Naive thymus-derived CD4-positive, alpha-beta T cell (primary cell): ENCODE data around the gene EYS. TPM values are rescaled to one million over a fixed set of nuclear protein-coding genes. Genes with fewer than 3 reads are reported as not detected.

ENCODE experiments used
- ATAC-seq: fragments of 150-1000 bp; cut with Tn5 transposase; 2 replicates; pipeline ENCODE4 v1.10.0; 2021; ENCODE audit warnings: mild to moderate bottlenecking, moderate library complexity
- CTCF ChIA-PET: fragments of 350-600 bp; sonication (Branson Sonifier 250); formaldehyde crosslinking; loops from one replicate; lab custom pipeline; 2021; ENCODE audit warnings: antibody characterized with exemption; lab: Charles Lee
- POLR2A ChIA-PET: fragments of 350-600 bp; sonication (Branson Sonifier 250); formaldehyde crosslinking; loops from one replicate; lab custom pipeline; 2021; ENCODE audit warnings: antibody characterized with exemption, inconsistent platforms; lab: Charles Lee
- DNase-seq, 9 donors: peaks; one replicate each; pipeline versions ENCODE4 v3.0.0 to v3.0.0-alpha.2; 2020 to 2022; ENCODE audit warnings: mixed read lengths in 1 of 9
- H3K27ac ChIP-seq: one replicate; pipeline ENCODE4 v1.7.0; 2013; ENCODE audit warnings: mild to moderate bottlenecking, low read depth, low read length, moderate library complexity
- H3K27me3 ChIP-seq, 2 donors: one replicate each; pipeline ENCODE4 v1.7.0; 2013; ENCODE audit warnings: low read length in 2 of 2, mild to moderate bottlenecking in 2 of 2, moderate library complexity in 2 of 2; ENCODE audit not compliant: control insufficient read depth in 2 of 2, insufficient read depth in 2 of 2
- H3K36me3 ChIP-seq, 3 experiments: 1 replicate in 2 of 3; 2 replicates in 1 of 3; pipeline ENCODE4 v1.7.0; 2013; ENCODE audit warnings: low read length in 3 of 3, mild to moderate bottlenecking in 3 of 3, moderate library complexity in 1 of 3; ENCODE audit not compliant: insufficient read depth in 3 of 3, control insufficient read depth in 2 of 3
- H3K4me1 ChIP-seq, 2 donors: one replicate each; pipeline ENCODE4 v1.7.0; 2013; ENCODE audit warnings: low read length in 2 of 2, mild to moderate bottlenecking in 2 of 2, moderate library complexity in 1 of 2; ENCODE audit not compliant: control insufficient read depth in 2 of 2, insufficient read depth in 2 of 2
- H3K4me3 ChIP-seq: 2 replicates; pipeline ENCODE4 v1.7.0; 2013; ENCODE audit warnings: mild to moderate bottlenecking, low read length
- H3K9me3 ChIP-seq, 3 experiments: 1 replicate in 2 of 3; 2 replicates in 1 of 3; pipeline ENCODE4 v1.7.0; 2013; ENCODE audit warnings: low read length in 3 of 3; ENCODE audit not compliant: control insufficient read depth in 2 of 3
- H3K27ac Mint-ChIP-seq, 9 donors: one replicate each; pipeline ENCODE4 v1.8.0; 2020 to 2022; ENCODE audit warnings: mixed read lengths in 9 of 9, mild to moderate bottlenecking in 8 of 9, moderate library complexity in 5 of 9, inconsistent platforms in 2 of 9
- H3K27me3 Mint-ChIP-seq, 5 donors: one replicate each; pipeline ENCODE4 v1.8.0; 2021 to 2022; ENCODE audit warnings: mixed read lengths in 5 of 5, mild to moderate bottlenecking in 1 of 5
- H3K36me3 Mint-ChIP-seq, 5 donors: one replicate each; pipeline ENCODE4 v1.8.0; 2020 to 2022; ENCODE audit warnings: mixed read lengths in 5 of 5, mild to moderate bottlenecking in 3 of 5, inconsistent platforms in 1 of 5
- H3K4me1 Mint-ChIP-seq, 7 donors: one replicate each; pipeline ENCODE4 v1.8.0; 2020 to 2022; ENCODE audit warnings: mixed read lengths in 7 of 7, mild to moderate bottlenecking in 3 of 7, inconsistent platforms in 1 of 7
- H3K4me3 Mint-ChIP-seq, 10 donors: one replicate each; pipeline ENCODE4 v1.8.0; 2020 to 2022; ENCODE audit warnings: mild to moderate bottlenecking in 10 of 10, mixed read lengths in 10 of 10, moderate library complexity in 6 of 10, inconsistent platforms in 2 of 10
- H3K9me3 Mint-ChIP-seq, 11 donors: one replicate each; pipeline ENCODE4 v1.8.0; 2020 to 2022; ENCODE audit warnings: mixed read lengths in 11 of 11, mild to moderate bottlenecking in 4 of 11, inconsistent platforms in 1 of 11, moderate library complexity in 1 of 11
- intact Hi-C, 2 donors: fragments of 100-400 bp; cut with micrococcal nuclease; formaldehyde crosslinking; loops; one replicate each; pipeline ENCODE4 v1.15.1; 2023
- polyA plus RNA-seq, 2 donors: library from polyadenylated mRNA; unstranded; fragments of 300-500 nt; fragmentation: Illumina TruSeq; gene quantifications; one replicate each; pipeline ENCODE4 v1.2.3, GENCODE V29; 2021
- total RNA-seq, 6 experiments: library from RNA in 5 of 6; stranded (reverse) in 5 of 6; gene quantifications; 1 replicate in 5 of 6; 2 replicates in 1 of 6; pipeline ENCODE4 v1.2.3 and lab custom pipeline; 2021 to 2026

The EYS gene
- total and polyA plus RNA-seq, 7 experiments from 2014 or later: 0.07 to 0.21 (median 0.13) TPM; not detected in 4

GRCh38 chr6:63919556-63920110, 1787.4 kb downstream of the EYS start:
- H3K4me1 ChIP-seq: no peaks in the 10 kb centered on the region
- no peak overlapping the region for H3K4me3 Mint-ChIP-seq
- H3K9me3 ChIP-seq: no peaks in the 10 kb centered on the region
- no peaks in the 10 kb centered on the region for H3K36me3 ChIP-seq
- ATAC-seq (no peak), DNase-seq (no peak)
- H3K36me3 Mint-ChIP-seq: no peaks in the 10 kb centered on the region
- H3K27ac Mint-ChIP-seq: no peak overlapping the region
- H3K27me3 Mint-ChIP-seq: peaks cover 0 to 32% (median 4%) of the 10 kb centered on the region in 5 donors
- intact Hi-C loops: no loop called here
- no peaks in the 10 kb centered on the region for H3K4me1 Mint-ChIP-seq
- H3K27me3 ChIP-seq: no peaks in the 10 kb centered on the region
- CTCF ChIA-PET: no interaction called here
- no peak overlapping the region for H3K4me3 ChIP-seq
- POLR2A ChIA-PET: no interaction called here
- no peaks in the 10 kb centered on the region for H3K9me3 Mint-ChIP-seq
- H3K27ac ChIP-seq: no peak overlapping the region

GRCh38 chr6:63912887-63913286, 1794.1 kb downstream of the EYS start:
- Histone ChIP-seq H3K9me3 (no peaks in the 10 kb centered on the region), H3K4me3 (no peak overlapping the region), H3K4me1 (no peaks in the 10 kb centered on the region), H3K27me3 (no peaks in the 10 kb centered on the region), H3K27ac (no peak overlapping the region), H3K36me3 (no peaks in the 10 kb centered on the region)
- Mint-ChIP-seq H3K4me3 (no peak overlapping the region), H3K27me3 (peaks cover 0 to 4% (median 0%) of the 10 kb centered on the region in 5 donors), H3K9me3 (peaks cover 0 to 4% (median 0%) of the 10 kb centered on the region in 11 donors), H3K4me1 (no peaks in the 10 kb centered on the region), H3K36me3 (no peaks in the 10 kb centered on the region), H3K27ac (no peak overlapping the region)
- intact Hi-C loops: no loop called here
- CTCF ChIA-PET: no interaction called here
- DNase-seq (no peak), ATAC-seq (no peak)
- POLR2A ChIA-PET: no interaction called here

- no peak overlapping the region for H3K27ac ChIP-seq
- Mint-ChIP-seq H3K27ac (no peak overlapping the region), H3K4me3 (no peak overlapping the region), H3K9me3 (peaks cover 0 to 4% (median 0%) of the 10 kb centered on the region in 11 donors), H3K36me3 (no peaks in the 10 kb centered on the region), H3K27me3 (peaks cover 0 to 4% (median 0%) of the 10 kb centered on the region in 5 donors), H3K4me1 (no peaks in the 10 kb centered on the region)
- H3K27me3 ChIP-seq: no peaks in the 10 kb centered on the region
- H3K4me1 ChIP-seq: no peaks in the 10 kb centered on the region
- DNase-seq (no peak), ATAC-seq (no peak)
- intact Hi-C loops: no loop called here
- no peaks in the 10 kb centered on the region for H3K9me3 ChIP-seq
- H3K4me3 ChIP-seq: no peak overlapping the region
- ChIA-PET CTCF (no interaction called here), POLR2A (no interaction called here)
- H3K36me3 ChIP-seq: no peaks in the 10 kb centered on the region
Observed at GRCh38 chr6:63910863-63911551, 1796.0 kb downstream of the EYS start.

- Mint-ChIP-seq H3K36me3 (no peaks in the 10 kb centered on the region), H3K9me3 (peaks cover 0 to 2% (median 0%) of the 10 kb centered on the region in 11 donors), H3K27ac (no peak overlapping the region), H3K4me3 (no peak overlapping the region), H3K4me1 (no peaks in the 10 kb centered on the region), H3K27me3 (peaks cover 0 to 2% (median 0%) of the 10 kb centered on the region in 5 donors)
- Histone ChIP-seq H3K9me3 (no peaks in the 10 kb centered on the region), H3K27me3 (no peaks in the 10 kb centered on the region), H3K27ac (no peak overlapping the region), H3K4me1 (no peaks in the 10 kb centered on the region), H3K4me3 (no peak overlapping the region), H3K36me3 (no peaks in the 10 kb centered on the region)
- ChIA-PET POLR2A (no interaction called here), CTCF (no interaction called here)
- ATAC-seq: peak; percentile 66
- intact Hi-C loops: no loop called here
- no peak for DNase-seq
Observed at GRCh38 chr6:63904650-63905248, 1802.3 kb downstream of the EYS start.

- no peaks in the 10 kb centered on the region for H3K9me3 ChIP-seq
- CTCF ChIA-PET: no interaction called here
- ATAC-seq: no peak
Observed at GRCh38 chr6:63899550-63899949, 1807.5 kb downstream of the EYS start.

GRCh38 chr6:63897952-63898351, 1809.1 kb downstream of the EYS start:
- no peak for ATAC-seq
- no peak for DNase-seq
- Mint-ChIP-seq H3K9me3 (no peaks in the 10 kb centered on the region), H3K4me1 (no peaks in the 10 kb centered on the region), H3K36me3 (no peaks in the 10 kb centered on the region), H3K27me3 (no peaks in the 10 kb centered on the region), H3K27ac (no peak overlapping the region), H3K4me3 (no peak overlapping the region)
- Histone ChIP-seq H3K27ac (no peak overlapping the region), H3K4me3 (no peak overlapping the region), H3K9me3 (no peaks in the 10 kb centered on the region), H3K4me1 (no peaks in the 10 kb centered on the region), H3K27me3 (no peaks in the 10 kb centered on the region), H3K36me3 (no peaks in the 10 kb centered on the region)
- POLR2A ChIA-PET: no interaction called here
- intact Hi-C loops: no loop called here
- CTCF ChIA-PET: no interaction called here

More at GRCh38 chr6:63899550-63899949, 1807.5 kb downstream of the EYS start:
- Mint-ChIP-seq H3K27ac (no peak overlapping the region), H3K4me3 (no peak overlapping the region), H3K4me1 (no peaks in the 10 kb centered on the region), H3K36me3 (no peaks in the 10 kb centered on the region), H3K9me3 (peaks cover 0 to 2% (median 0%) of the 10 kb centered on the region in 11 donors), H3K27me3 (no peaks in the 10 kb centered on the region)
- intact Hi-C loops: no loop called here
- Histone ChIP-seq H3K4me3 (no peak overlapping the region), H3K4me1 (no peaks in the 10 kb centered on the region), H3K27ac (no peak overlapping the region), H3K36me3 (no peaks in the 10 kb centered on the region), H3K27me3 (no peaks in the 10 kb centered on the region)
- POLR2A ChIA-PET: no interaction called here
- DNase-seq: no peak
